ENCODE data around the gene ATXN7L1.

GRCh38 chr7:105916603-105917002, 40.2 kb upstream of the ATXN7L1 start:
- no peak for TF ChIP-seq POLR2AphosphoS5 (IDR thresholded peaks at IDR 0.05; ENCODE audit: low read depth, low read length)
- TF ChIP-seq POLR2A (IDR thresholded peaks at IDR 0.05; ENCODE audit: low read depth, low read length), result no peak
